K562 (cell line): ENCODE data around the gene MVB12B. TPM values are rescaled to one million over a fixed set of nuclear protein-coding genes. Genes with fewer than 3 reads are reported as not detected.

Experiments
- ATAC-seq: fragments of 200-7000 bp; cut with Tn5 transposase; 3 replicates; pipeline ENCODE4 v1.9.1; 2020; ENCODE audit warnings: moderate library complexity
- BruUV-seq: library from RNA; stranded (reverse); fragments of 400-500 nt; replicated peaks from 2 replicates; lab custom pipeline; 2021; lab: Mats Ljungman, UMichigan
- CTCF ChIA-PET: fragments of 300-600 bp; formaldehyde crosslinking; extraction: SDS; loops from one replicate; lab custom pipeline; 2021; ENCODE audit warnings: low intra/inter-chr PET ratio; lab: Yijun Ruan, JAX
- POLR2A ChIA-PET: fragments of 300-600, 350-650 bp; sonication (Branson Sonifier 250); formaldehyde crosslinking; extraction: SDS; loops from one replicate; lab custom pipeline; 2021; ENCODE audit warnings: antibody characterized with exemption, inconsistent platforms; lab: Yijun Ruan, JAX
- DNase-seq, 4 experiments: peaks; one replicate each; pipeline versions ENCODE4 v3.0.0 to v3.0.0-alpha.2; 2011 to 2018; ENCODE audit warnings: low spot score in 3 of 4, mixed read lengths in 3 of 4; ENCODE audit errors: extremely low read depth in 1 of 4
- FAIRE-seq: peaks from 2 replicates; lab custom pipeline; 2011; peaks lifted over from hg19 to GRCh38; lab: Jason Lieb, UNC
- H2AFZ ChIP-seq: 2 replicates; pipeline ENCODE4 v1.6.0; 2011; ENCODE audit warnings: low read depth, low read length, control low read depth, inconsistent platforms
- H3K27ac ChIP-seq: fragments of 200-600 bp; 3 replicates; pipeline ENCODE4 v1.8.0; 2011; ENCODE audit warnings: low read depth, mild to moderate bottlenecking, control low read depth, inconsistent platforms, low read length, moderate library complexity, mixed read lengths; ENCODE audit errors: extremely low read depth
- H3K27me3 ChIP-seq, 2 experiments: fragments of 300-600 bp in 1 of 2; 2 replicates in 1 of 2; 3 replicates in 1 of 2; pipeline versions ENCODE4 v1.6.0 to v1.8.0; 2011; ENCODE audit warnings: inconsistent platforms in 2 of 2, low read length in 2 of 2, mild to moderate bottlenecking in 1 of 2, mixed read lengths in 1 of 2, moderate library complexity in 1 of 2; ENCODE audit not compliant: control insufficient read depth in 2 of 2, insufficient read depth in 2 of 2
- H3K36me3 ChIP-seq: fragments of 300-600 bp; 3 replicates; pipeline ENCODE4 v1.8.0; 2011; ENCODE audit warnings: mild to moderate bottlenecking, low read length, inconsistent platforms; ENCODE audit not compliant: control insufficient read depth, insufficient read depth
- H3K4me1 ChIP-seq, 2 experiments: fragments of 200-600 bp in 1 of 2; replicated peaks in 1 of 2; 2 replicates in 1 of 2; 3 replicates in 1 of 2; pipeline versions ENCODE4 v1.5.1 to v1.8.0; 2011; ENCODE audit warnings: inconsistent platforms in 2 of 2, low read length in 2 of 2, mild to moderate bottlenecking in 1 of 2, mixed read lengths in 1 of 2, moderate library complexity in 1 of 2; ENCODE audit not compliant: control insufficient read depth in 2 of 2, insufficient read depth in 2 of 2
- H3K4me2 ChIP-seq: 2 replicates; pipeline ENCODE4 v1.6.1; 2011; ENCODE audit warnings: low read length, control low read depth, inconsistent platforms, mixed read lengths; ENCODE audit not compliant: insufficient read depth
- H3K4me3 ChIP-seq: fragments of 200-600 bp; sonication (generic), shearing (Covaris generic); 2 replicates; pipeline ENCODE4 v1.5.1; 2016; ENCODE audit warnings: control low read depth, inconsistent platforms
- H3K79me2 ChIP-seq: fragments of 200-600 bp; 3 replicates; pipeline ENCODE4 v1.8.0; 2011; ENCODE audit warnings: low read length, inconsistent platforms; ENCODE audit not compliant: control insufficient read depth, insufficient read depth
- H3K9ac ChIP-seq, 2 experiments: 2 replicates each; pipeline versions ENCODE4 v1.6.0 to v1.6.1; 2011; ENCODE audit warnings: low read depth in 2 of 2, low read length in 2 of 2, control low read depth in 1 of 2, inconsistent platforms in 1 of 2, mild to moderate bottlenecking in 1 of 2, mixed read lengths in 1 of 2; ENCODE audit not compliant: insufficient read depth in 1 of 2
- H3K9me1 ChIP-seq: one replicate; pipeline ENCODE4 v1.6.0; 2011; ENCODE audit warnings: inconsistent platforms, mild to moderate bottlenecking, low read length, moderate library complexity; ENCODE audit not compliant: control insufficient read depth, insufficient read depth
- H3K9me3 ChIP-seq: replicated peaks from 2 replicates; pipeline ENCODE4 v1.5.1; 2011; ENCODE audit warnings: low read depth, low read length, inconsistent platforms; ENCODE audit not compliant: control insufficient read depth, insufficient read depth
- H4K20me1 ChIP-seq: replicated peaks from 2 replicates; pipeline ENCODE4 v1.6.1; 2011; ENCODE audit warnings: low read length, inconsistent platforms, mixed read lengths; ENCODE audit not compliant: control insufficient read depth, insufficient read depth
- HNRNPLL ChIP-seq: fragments of 200-400 bp; formaldehyde crosslinking; IDR thresholded peaks from 2 replicates; pipeline ENCODE4 v1.6.1; 2017; ENCODE audit warnings: low read length, low read depth, mild to moderate bottlenecking; ENCODE audit not compliant: poor library complexity, severe bottlenecking
- MED1 ChIP-seq: sonication (generic); formaldehyde crosslinking; IDR thresholded peaks from 2 replicates; pipeline ENCODE4 v1.8.1; 2023; ENCODE audit warnings: missing genetic modification reagents, borderline replicate concordance
- MTA3 ChIP-seq: fragments of 450-650 bp; formaldehyde crosslinking; IDR thresholded peaks from 2 replicates; pipeline ENCODE4 v1.6.1; 2017; ENCODE audit warnings: mild to moderate bottlenecking, borderline replicate concordance
- RUNX1 ChIP-seq: sonication (generic); IDR thresholded peaks from 2 replicates; pipeline ENCODE4 v1.6.1; 2016; ENCODE audit warnings: antibody characterized with exemption, low read depth
- ZFP1 ChIP-seq: fragments of 450-650 bp; formaldehyde crosslinking; IDR thresholded peaks from 2 replicates; pipeline ENCODE4 v1.4.0; 2020; ENCODE audit warnings: mild to moderate bottlenecking, mixed read lengths
- WGBS: fragments of 100-300 bp; shearing (Covaris generic); methylation state at CpG from one replicate; pipeline ENCODE4 v1.1.6; 2016; ENCODE audit warnings: low coverage, mixed read lengths; ENCODE audit not compliant: insufficient coverage; ENCODE audit errors: missing lambda C conversion rate; 5-methylcytosine and 5-hydroxymethylcytosine counted together
- in situ Hi-C: fragments of 300-500 bp; cut with MboI; formaldehyde crosslinking; loops from 4 replicates; pipeline ENCODE4 v1.15.0; 2018; ENCODE audit warnings: inconsistent platforms, mixed read lengths
- intact Hi-C: fragments of 100-400 bp; cut with micrococcal nuclease; formaldehyde crosslinking; loops from 2 replicates; pipeline ENCODE4 v1.14.2; 2022
- polyA plus RNA-seq, 8 experiments: library from polyadenylated mRNA; depleted of rRNA in 4 of 8; stranded (reverse) in 5 of 8; unstranded in 3 of 8; fragments of >200 nt; fragmentation: Nextera tagmentation in 2 of 8; fragmentation: Illumina TruSeq in 1 of 8; extraction: Ambion mirVana in 2 of 8; extraction: Trizol in 1 of 8; gene quantifications; 2 replicates each; pipeline versions ENCODE4 v1.2.1 to v1.2.3, GENCODE V29; 2011 to 2014; ENCODE audit warnings: inconsistent platforms in 1 of 8, missing spikeins in 1 of 8
- total RNA-seq, 7 experiments: library from RNA; depleted of rRNA in 6 of 7; stranded (reverse); fragments of >200 nt in 6 of 7; fragmentation: Illumina TruSeq in 2 of 7; extraction: Trizol in 2 of 7; gene quantifications; 2 replicates each; pipeline versions ENCODE4 v1.2.1 to v1.2.3, GENCODE V29; 2011 to 2021; ENCODE audit warnings: low replicate concordance in 1 of 7
- TF ChIP-seq, protein P1 (sequence below), 2 experiments: fragments of 450-650 bp; IDR thresholded peaks; 2 replicates each; pipeline ENCODE4 v1.6.1; 2016; ENCODE audit warnings: mild to moderate bottlenecking in 2 of 2, borderline replicate concordance in 1 of 2, low read depth in 1 of 2, moderate library complexity in 1 of 2
- TF ChIP-seq, protein P2 (sequence below): fragments of 450-650 bp; formaldehyde crosslinking; conservative IDR thresholded peaks from 2 replicates; pipeline ENCODE4 v1.4.0; 2022; ENCODE audit warnings: mild to moderate bottlenecking, missing genetic modification characterization
- TF ChIP-seq, protein P3 (sequence below): sonication (generic); formaldehyde crosslinking; IDR thresholded peaks from 2 replicates; pipeline ENCODE4 v1.8.1; 2023; ENCODE audit warnings: mild to moderate bottlenecking, missing genetic modification reagents

MVB12B gene
- total and polyA plus RNA-seq, 9 of the 15 experiments (the other 6 are each of a cell fraction or from before 2014, with no cell fraction given): not detected

DNA sequence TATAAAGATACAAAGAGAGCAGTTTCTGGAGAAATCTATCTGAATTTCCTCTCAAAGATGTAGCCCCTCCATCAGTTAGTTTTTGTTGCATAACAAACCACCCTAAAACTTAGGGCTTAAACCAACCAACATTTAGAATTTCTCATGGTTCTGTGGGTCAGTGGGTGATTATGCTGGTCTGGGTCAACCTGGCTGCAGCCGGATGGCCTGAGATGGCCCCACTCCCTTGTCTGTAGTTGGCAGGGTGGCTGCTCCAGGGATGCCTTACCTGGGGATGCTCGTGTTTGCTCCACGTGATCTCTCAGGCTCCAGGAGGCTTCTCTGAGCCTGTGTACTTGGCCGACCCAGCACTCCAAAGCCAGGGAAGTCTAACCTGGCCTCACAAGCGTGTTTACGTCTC lies 139.3 kb downstream of the MVB12B start:
- H3K4me2 ChIP-seq: no peak overlapping the region
- H3K9ac ChIP-seq: no peak overlapping the region
- H2AFZ ChIP-seq: no peak overlapping the region
- FAIRE-seq: no peak
- H3K79me2 ChIP-seq: no peaks in the 10 kb centered on the region
- H3K27ac ChIP-seq: no peak overlapping the region
- H3K9me3 ChIP-seq: no peaks in the 10 kb centered on the region
- DNase-seq: no peak
- 0% methylated on average over 6 of the region's 6 CpGs for WGBS
- 0 out of 2 replicates have a peak, but pooled peaks cover 5% of the 10 kb centered on the region for H4K20me1 ChIP-seq
- in situ Hi-C loops (no loop called here), intact Hi-C loops (no loop called here)
- H3K4me3 ChIP-seq: no peak overlapping the region
- BruUV-seq: no TSS peak
- ChIA-PET CTCF (no interaction called here), POLR2A (interaction anchor here (0.7 kb wide), 1 partner anchor 8 kb away, joined by 3 read pairs; no protein-coding TSS in a partner anchor)
- H3K4me1 ChIP-seq: no peaks in the 10 kb centered on the region
- no peak for ATAC-seq
- H3K27me3 ChIP-seq: peaks cover 16 to 78% of the 10 kb centered on the region in 2 experiments
- H3K36me3 ChIP-seq: no peaks in the 10 kb centered on the region
- no peaks in the 10 kb centered on the region for H3K9me1 ChIP-seq
- TF ChIP-seq, protein P1, sequence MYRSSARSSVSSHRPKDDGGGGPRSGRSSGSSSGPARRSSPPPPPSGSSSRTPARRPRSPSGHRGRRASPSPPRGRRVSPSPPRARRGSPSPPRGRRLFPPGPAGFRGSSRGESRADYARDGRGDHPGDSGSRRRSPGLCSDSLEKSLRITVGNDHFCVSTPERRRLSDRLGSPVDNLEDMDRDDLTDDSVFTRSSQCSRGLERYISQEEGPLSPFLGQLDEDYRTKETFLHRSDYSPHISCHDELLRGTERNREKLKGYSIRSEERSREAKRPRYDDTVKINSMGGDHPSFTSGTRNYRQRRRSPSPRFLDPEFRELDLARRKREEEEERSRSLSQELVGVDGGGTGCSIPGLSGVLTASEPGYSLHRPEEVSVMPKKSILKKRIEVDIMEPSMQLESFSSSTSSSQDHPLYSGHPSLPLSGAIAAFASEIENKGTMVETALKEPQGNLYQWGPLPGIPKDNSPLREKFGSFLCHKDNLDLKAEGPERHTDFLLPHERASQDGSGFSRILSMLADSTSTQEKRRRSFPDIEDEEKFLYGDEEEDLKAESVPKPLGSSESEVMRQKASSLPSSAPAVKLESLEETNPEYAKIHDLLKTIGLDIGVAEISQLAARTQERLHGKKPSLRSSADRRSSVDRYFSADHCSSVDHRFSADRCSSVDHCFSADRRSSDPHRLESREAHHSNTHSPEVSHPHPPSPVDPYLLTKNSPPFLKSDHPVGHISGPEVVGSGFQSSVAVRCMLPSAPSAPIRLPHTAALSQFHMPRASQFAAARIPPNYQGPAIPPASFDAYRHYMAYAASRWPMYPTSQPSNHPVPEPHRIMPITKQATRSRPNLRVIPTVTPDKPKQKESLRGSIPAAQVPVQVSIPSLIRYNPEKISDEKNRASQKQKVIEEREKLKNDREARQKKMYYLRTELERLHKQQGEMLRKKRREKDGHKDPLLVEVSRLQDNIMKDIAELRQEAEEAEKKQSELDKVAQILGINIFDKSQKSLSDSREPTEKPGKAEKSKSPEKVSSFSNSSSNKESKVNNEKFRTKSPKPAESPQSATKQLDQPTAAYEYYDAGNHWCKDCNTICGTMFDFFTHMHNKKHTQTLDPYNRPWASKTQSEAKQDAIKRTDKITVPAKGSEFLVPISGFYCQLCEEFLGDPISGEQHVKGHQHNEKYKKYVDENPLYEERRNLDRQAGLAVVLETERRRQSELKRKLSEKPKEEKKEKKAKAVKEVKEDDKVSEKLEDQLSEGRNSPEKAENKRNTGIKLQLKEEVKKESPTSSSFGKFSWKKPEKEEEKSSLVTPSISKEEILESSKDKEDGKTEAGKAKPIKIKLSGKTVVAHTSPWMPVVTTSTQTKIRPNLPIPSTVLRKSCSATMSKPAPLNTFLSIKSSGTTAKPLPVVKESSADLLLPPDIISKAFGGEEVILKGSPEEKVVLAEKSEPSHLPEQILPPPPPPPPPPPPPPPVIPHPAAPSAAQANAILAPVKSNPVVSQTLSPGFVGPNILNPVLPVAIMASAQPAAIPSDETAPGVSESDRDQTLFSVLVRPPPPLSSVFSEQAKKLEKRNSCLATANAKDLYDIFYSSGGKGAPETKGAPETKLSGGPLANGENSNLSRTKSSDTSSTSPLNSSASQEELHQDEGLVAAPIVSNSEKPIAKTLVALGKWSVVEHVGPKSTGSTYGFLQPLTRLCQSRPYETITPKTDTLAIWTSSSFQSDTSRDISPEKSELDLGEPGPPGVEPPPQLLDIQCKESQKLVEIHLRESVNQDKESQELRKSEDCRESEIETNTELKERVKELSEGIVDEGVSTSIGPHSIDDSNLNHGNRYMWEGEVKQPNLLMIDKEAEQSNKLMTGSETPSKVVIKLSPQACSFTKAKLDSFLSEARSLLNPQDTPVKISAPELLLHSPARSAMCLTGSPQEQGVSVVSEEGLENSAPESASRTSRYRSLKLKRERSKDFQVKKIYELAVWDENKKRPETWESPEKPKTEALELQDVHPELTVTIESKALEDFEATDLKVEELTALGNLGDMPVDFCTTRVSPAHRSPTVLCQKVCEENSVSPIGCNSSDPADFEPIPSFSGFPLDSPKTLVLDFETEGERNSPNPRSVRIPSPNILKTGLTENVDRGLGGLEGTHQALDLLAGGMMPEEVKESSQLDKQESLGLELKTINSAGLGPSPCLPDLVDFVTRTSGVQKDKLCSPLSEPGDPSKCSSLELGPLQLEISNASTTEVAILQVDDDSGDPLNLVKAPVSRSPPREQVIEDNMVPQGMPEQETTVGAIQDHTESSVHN (IDR thresholded peaks at IDR 0.05; ENCODE audit: borderline replicate concordance in 1 of 2, low read depth in 1 of 2): no peak
- TF ChIP-seq MTA3: no peak
- TF ChIP-seq, protein P2, sequence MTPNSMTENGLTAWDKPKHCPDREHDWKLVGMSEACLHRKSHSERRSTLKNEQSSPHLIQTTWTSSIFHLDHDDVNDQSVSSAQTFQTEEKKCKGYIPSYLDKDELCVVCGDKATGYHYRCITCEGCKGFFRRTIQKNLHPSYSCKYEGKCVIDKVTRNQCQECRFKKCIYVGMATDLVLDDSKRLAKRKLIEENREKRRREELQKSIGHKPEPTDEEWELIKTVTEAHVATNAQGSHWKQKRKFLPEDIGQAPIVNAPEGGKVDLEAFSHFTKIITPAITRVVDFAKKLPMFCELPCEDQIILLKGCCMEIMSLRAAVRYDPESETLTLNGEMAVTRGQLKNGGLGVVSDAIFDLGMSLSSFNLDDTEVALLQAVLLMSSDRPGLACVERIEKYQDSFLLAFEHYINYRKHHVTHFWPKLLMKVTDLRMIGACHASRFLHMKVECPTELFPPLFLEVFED (CRISPR knock-in tag): no peak
- no peak for TF ChIP-seq HNRNPLL
- TF ChIP-seq, protein P3, sequence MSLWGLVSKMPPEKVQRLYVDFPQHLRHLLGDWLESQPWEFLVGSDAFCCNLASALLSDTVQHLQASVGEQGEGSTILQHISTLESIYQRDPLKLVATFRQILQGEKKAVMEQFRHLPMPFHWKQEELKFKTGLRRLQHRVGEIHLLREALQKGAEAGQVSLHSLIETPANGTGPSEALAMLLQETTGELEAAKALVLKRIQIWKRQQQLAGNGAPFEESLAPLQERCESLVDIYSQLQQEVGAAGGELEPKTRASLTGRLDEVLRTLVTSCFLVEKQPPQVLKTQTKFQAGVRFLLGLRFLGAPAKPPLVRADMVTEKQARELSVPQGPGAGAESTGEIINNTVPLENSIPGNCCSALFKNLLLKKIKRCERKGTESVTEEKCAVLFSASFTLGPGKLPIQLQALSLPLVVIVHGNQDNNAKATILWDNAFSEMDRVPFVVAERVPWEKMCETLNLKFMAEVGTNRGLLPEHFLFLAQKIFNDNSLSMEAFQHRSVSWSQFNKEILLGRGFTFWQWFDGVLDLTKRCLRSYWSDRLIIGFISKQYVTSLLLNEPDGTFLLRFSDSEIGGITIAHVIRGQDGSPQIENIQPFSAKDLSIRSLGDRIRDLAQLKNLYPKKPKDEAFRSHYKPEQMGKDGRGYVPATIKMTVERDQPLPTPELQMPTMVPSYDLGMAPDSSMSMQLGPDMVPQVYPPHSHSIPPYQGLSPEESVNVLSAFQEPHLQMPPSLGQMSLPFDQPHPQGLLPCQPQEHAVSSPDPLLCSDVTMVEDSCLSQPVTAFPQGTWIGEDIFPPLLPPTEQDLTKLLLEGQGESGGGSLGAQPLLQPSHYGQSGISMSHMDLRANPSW (CRISPR knock-in tag): no peak
- TF ChIP-seq ZFP1: no peak
- TF ChIP-seq MED1 (CRISPR knock-in tag): no peak
- no peak for TF ChIP-seq RUNX1
